Activated CD8-positive, alpha-beta memory T cell treated with anti-CD3 and anti-CD28 coated beads, Interleukin-2, amount 10 ng/mL, durations not matched to agents 7 days and 5 days (primary cell): ENCODE results near the gene SH3TC1. TPM values are rescaled to one million over a fixed set of nuclear protein-coding genes. Genes with fewer than 3 reads are reported as not detected.

ENCODE experiments used
- ATAC-seq: fragments of 150-1000 bp; cut with Tn5 transposase; one replicate; pipeline ENCODE4 v1.10.0; 2021; ENCODE audit warnings: moderate library complexity
- CTCF ChIA-PET: fragments of 350-600 bp; sonication (Branson Sonifier 250); formaldehyde crosslinking; loops from one replicate; lab custom pipeline; 2021; ENCODE audit warnings: antibody characterized with exemption; lab: Charles Lee
- DNase-seq: peaks from one replicate; pipeline ENCODE4 v3.0.0-alpha.2; 2020
- H3K27ac Mint-ChIP-seq: one replicate; pipeline ENCODE4 v1.8.0; 2021; ENCODE audit warnings: mild to moderate bottlenecking, mixed read lengths
- H3K27me3 Mint-ChIP-seq: one replicate; pipeline ENCODE4 v1.8.0; 2021; ENCODE audit warnings: mixed read lengths
- H3K36me3 Mint-ChIP-seq: one replicate; pipeline ENCODE4 v1.8.0; 2021; ENCODE audit warnings: mild to moderate bottlenecking, mixed read lengths
- H3K4me1 Mint-ChIP-seq: one replicate; pipeline ENCODE4 v1.8.0; 2021; ENCODE audit warnings: mixed read lengths
- H3K4me3 Mint-ChIP-seq: one replicate; pipeline ENCODE4 v1.8.0; 2021; ENCODE audit warnings: mild to moderate bottlenecking, moderate library complexity, mixed read lengths
- H3K9me3 Mint-ChIP-seq: one replicate; pipeline ENCODE4 v1.8.0; 2022; ENCODE audit warnings: low read depth, mixed read lengths
- total RNA-seq, 2 experiments: library from RNA; stranded (reverse); gene quantifications; one replicate each; pipeline ENCODE4 v1.2.3, GENCODE V29; 2021

Gene SH3TC1
- total RNA-seq, 2 experiments from 2014 or later: 6.0 to 10.7 TPM

- Mint-ChIP-seq H3K27ac (no peak overlapping the region), H3K4me1 (no peaks in the 10 kb centered on the region), H3K36me3 (no peaks in the 10 kb centered on the region), H3K9me3 (peaks cover 3% of the 10 kb centered on the region), H3K4me3 (no peak overlapping the region), H3K27me3 (peaks cover 5% of the 10 kb centered on the region)
- CTCF ChIA-PET: interaction anchor here (0.9 to 1.5 kb wide), 2 partner anchors 9 to 31 kb away, joined by 3 to 4 read pairs; partner anchors contain the start of gene SH3TC1
- no peak for DNase-seq
- ATAC-seq: no peak
Measured at GRCh38 chr4:8167815-8168214, 31.3 kb upstream of the SH3TC1 start.

GRCh38 chr4:8168232-8168631, 30.9 kb upstream of the SH3TC1 start:
- Mint-ChIP-seq H3K9me3 (peaks cover 3% of the 10 kb centered on the region), H3K4me1 (no peaks in the 10 kb centered on the region), H3K27ac (no peak overlapping the region), H3K36me3 (no peaks in the 10 kb centered on the region), H3K4me3 (no peak overlapping the region), H3K27me3 (peaks cover 5% of the 10 kb centered on the region)
- DNase-seq (no peak), ATAC-seq (no peak)
- CTCF ChIA-PET: interaction anchor here (0.9 to 1.5 kb wide), 2 partner anchors 8 to 31 kb away, joined by 3 to 4 read pairs; partner anchors contain the start of gene SH3TC1

GRCh38 chr4:8168832-8169598, 30.1 kb upstream of the SH3TC1 start:
- no peaks in the 10 kb centered on the region for H3K36me3 Mint-ChIP-seq
- peaks cover 3% of the 10 kb centered on the region for H3K9me3 Mint-ChIP-seq
- peaks cover 5% of the 10 kb centered on the region for H3K27me3 Mint-ChIP-seq

GRCh38 chr4:8169763-8170162, 29.3 kb upstream of the SH3TC1 start:
- ATAC-seq (no peak), DNase-seq (no peak)
- Mint-ChIP-seq H3K36me3 (no peaks in the 10 kb centered on the region), H3K27me3 (peaks cover 5% of the 10 kb centered on the region), H3K27ac (no peak overlapping the region), H3K4me3 (no peak overlapping the region), H3K9me3 (peaks cover 3% of the 10 kb centered on the region), H3K4me1 (no peaks in the 10 kb centered on the region)
- CTCF ChIA-PET: no interaction called here

More at GRCh38 chr4:8168832-8169598, 30.1 kb upstream of the SH3TC1 start:
- no peaks in the 10 kb centered on the region for H3K4me1 Mint-ChIP-seq
- no peak overlapping the region for H3K27ac Mint-ChIP-seq
- CTCF ChIA-PET: no interaction called here
- H3K4me3 Mint-ChIP-seq: no peak overlapping the region
- DNase-seq: no peak
- no peak for ATAC-seq

GRCh38 chr4:8170341-8170740, 28.7 kb upstream of the SH3TC1 start:
- peaks cover 5% of the 10 kb centered on the region for H3K27me3 Mint-ChIP-seq
- H3K27ac Mint-ChIP-seq: no peak overlapping the region
- CTCF ChIA-PET: no interaction called here

GRCh38 chr4:8171266-8171665, 27.8 kb upstream of the SH3TC1 start:
- ATAC-seq (no peak), DNase-seq (no peak)
- Mint-ChIP-seq H3K36me3 (no peaks in the 10 kb centered on the region), H3K4me1 (no peaks in the 10 kb centered on the region), H3K27me3 (peaks cover 5% of the 10 kb centered on the region), H3K9me3 (peaks cover 3% of the 10 kb centered on the region), H3K27ac (no peak overlapping the region), H3K4me3 (no peak overlapping the region)
- CTCF ChIA-PET: no interaction called here

More at GRCh38 chr4:8170341-8170740, 28.7 kb upstream of the SH3TC1 start:
- Mint-ChIP-seq H3K4me3 (no peak overlapping the region), H3K9me3 (peaks cover 3% of the 10 kb centered on the region), H3K4me1 (no peaks in the 10 kb centered on the region), H3K36me3 (no peaks in the 10 kb centered on the region)
- DNase-seq (no peak), ATAC-seq (no peak)

- Mint-ChIP-seq H3K27me3 (peaks cover 5% of the 10 kb centered on the region), H3K27ac (no peak overlapping the region), H3K36me3 (no peaks in the 10 kb centered on the region), H3K4me3 (no peak overlapping the region), H3K4me1 (no peaks in the 10 kb centered on the region), H3K9me3 (peaks cover 3% of the 10 kb centered on the region)
- DNase-seq: no peak
- CTCF ChIA-PET: interaction anchor here (0.7 kb wide), 1 partner anchor 21 kb away, joined by 3 read pairs; no protein-coding TSS in a partner anchor
- ATAC-seq: no peak
Measured at GRCh38 chr4:8171984-8172924, 26.8 kb upstream of the SH3TC1 start.

- Mint-ChIP-seq H3K4me1 (no peaks in the 10 kb centered on the region), H3K27ac (no peak overlapping the region), H3K9me3 (no peaks in the 10 kb centered on the region), H3K36me3 (no peaks in the 10 kb centered on the region), H3K4me3 (no peak overlapping the region), H3K27me3 (peaks cover 5% of the 10 kb centered on the region)
- no peak for ATAC-seq
- DNase-seq: no peak
- CTCF ChIA-PET: no interaction called here
Measured at GRCh38 chr4:8173492-8174242, 25.4 kb upstream of the SH3TC1 start.

- Mint-ChIP-seq H3K4me3 (no peak overlapping the region), H3K27me3 (peaks cover 5% of the 10 kb centered on the region), H3K36me3 (no peaks in the 10 kb centered on the region), H3K4me1 (no peaks in the 10 kb centered on the region), H3K27ac (no peak overlapping the region), H3K9me3 (no peaks in the 10 kb centered on the region)
- DNase-seq: no peak
- CTCF ChIA-PET: no interaction called here
- ATAC-seq: no peak
Measured at GRCh38 chr4:8174970-8175369, 24.1 kb upstream of the SH3TC1 start.

- H3K9me3 Mint-ChIP-seq: no peaks in the 10 kb centered on the region
- ATAC-seq (no peak), DNase-seq (no peak)
- no peaks in the 10 kb centered on the region for H3K36me3 Mint-ChIP-seq
- no peaks in the 10 kb centered on the region for H3K4me1 Mint-ChIP-seq
- H3K27me3 Mint-ChIP-seq: peaks cover 5% of the 10 kb centered on the region
- H3K4me3 Mint-ChIP-seq: no peak overlapping the region
- H3K27ac Mint-ChIP-seq: no peak overlapping the region
- CTCF ChIA-PET: interaction anchor here (1.2 to 2.1 kb wide), 8 partner anchors 8 to 227 kb away, joined by 3 to 20 read pairs (median 10); partner anchors contain the start of gene SH3TC1
Measured at GRCh38 chr4:8175686-8176085, 23.4 kb upstream of the SH3TC1 start.

- Mint-ChIP-seq H3K4me1 (no peaks in the 10 kb centered on the region), H3K27ac (no peak overlapping the region), H3K36me3 (no peaks in the 10 kb centered on the region), H3K4me3 (no peak overlapping the region), H3K9me3 (no peaks in the 10 kb centered on the region), H3K27me3 (no peaks in the 10 kb centered on the region)
- DNase-seq (peak; percentile 53), ATAC-seq (peak; percentile 87)
- CTCF ChIA-PET: interaction anchor here (0.6 to 2.1 kb wide), 26 partner anchors 9 to 349 kb away, joined by 3 to 20 read pairs (median 4); partner anchors contain the start of genes ABLIM2 and SH3TC1
Measured at GRCh38 chr4:8176547-8177399, 22.3 kb upstream of the SH3TC1 start.

GRCh38 chr4:8177552-8177951, 21.5 kb upstream of the SH3TC1 start:
- no peak for ATAC-seq

More at GRCh38 chr4:8177552-8177951, 21.5 kb upstream of the SH3TC1 start:
- H3K27me3 Mint-ChIP-seq: no peaks in the 10 kb centered on the region
- H3K9me3 Mint-ChIP-seq: no peaks in the 10 kb centered on the region
- no peaks in the 10 kb centered on the region for H3K4me1 Mint-ChIP-seq
- H3K27ac Mint-ChIP-seq: no peak overlapping the region
- H3K4me3 Mint-ChIP-seq: no peak overlapping the region
- no peaks in the 10 kb centered on the region for H3K36me3 Mint-ChIP-seq
- DNase-seq: no peak
- CTCF ChIA-PET: interaction anchor here (0.7 to 2.1 kb wide), 21 partner anchors 8 to 232 kb away, joined by 3 to 20 read pairs (median 4); partner anchors contain the start of genes ABLIM2 and SH3TC1
